Effector memory CD4-positive, alpha-beta T cell (primary cell): ENCODE results near the gene TMEM131.
"Not testable (repeated sequence)": the region's sequence is repeated elsewhere in the genome, so short reads cannot be mapped to it uniquely, and the experiment has no call there.

ENCODE experiments used
- DNase-seq, 3 donors: peaks; one replicate each; pipeline ENCODE4 v3.0.0-alpha.2; 2020
- H3K27ac ChIP-seq: 2 replicates; pipeline ENCODE4 v1.7.0; 2013; ENCODE audit warnings: mild to moderate bottlenecking, low read length, moderate library complexity; ENCODE audit not compliant: insufficient read depth, poor library complexity, severe bottlenecking
- H3K27me3 ChIP-seq: replicated peaks from 2 replicates; pipeline ENCODE4 v1.7.0; 2013; ENCODE audit warnings: mild to moderate bottlenecking, low read length; ENCODE audit not compliant: insufficient read depth, control insufficient read depth, poor library complexity, severe bottlenecking
- H3K36me3 ChIP-seq: 2 replicates; pipeline ENCODE4 v1.7.0; 2013; ENCODE audit warnings: mild to moderate bottlenecking, low read length, moderate library complexity; ENCODE audit not compliant: control insufficient read depth, insufficient read depth
- H3K4me1 ChIP-seq: 2 replicates; pipeline ENCODE4 v1.7.0; 2013; ENCODE audit warnings: low read length, mild to moderate bottlenecking; ENCODE audit not compliant: control insufficient read depth, insufficient read depth, poor library complexity, severe bottlenecking
- H3K4me3 ChIP-seq: 2 replicates; pipeline ENCODE4 v1.7.0; 2013; ENCODE audit warnings: low read length, low read depth, mild to moderate bottlenecking; ENCODE audit not compliant: insufficient read depth, poor library complexity, severe bottlenecking
- H3K9me3 ChIP-seq: 2 replicates; pipeline ENCODE4 v1.7.0; 2013; ENCODE audit warnings: mild to moderate bottlenecking, low read length, moderate library complexity; ENCODE audit not compliant: control insufficient read depth

The TMEM131 gene

GRCh38 chr2:97917668-97918067 lies 78.1 kb downstream of the TMEM131 start:
- H3K27ac ChIP-seq: not testable (repeated sequence)

GRCh38 chr2:97914691-97915213 lies 81.0 kb downstream of the TMEM131 start:
- H3K36me3 ChIP-seq: no peaks in the 10 kb centered on the region
- H3K4me1 ChIP-seq: no peaks in the 10 kb centered on the region
- no peaks in the 10 kb centered on the region for H3K27me3 ChIP-seq
- H3K27ac ChIP-seq: no peak overlapping the region
- DNase-seq: no peak
- H3K9me3 ChIP-seq: no peaks in the 10 kb centered on the region
- no peak overlapping the region for H3K4me3 ChIP-seq

More at GRCh38 chr2:97917668-97918067, 78.1 kb downstream of the TMEM131 start:
- H3K36me3 ChIP-seq, DNase-seq, H3K9me3 ChIP-seq, H3K27me3 ChIP-seq, H3K4me1 ChIP-seq, H3K4me3 ChIP-seq: not testable (repeated sequence)

- no peaks in the 10 kb centered on the region for H3K27me3 ChIP-seq
- DNase-seq: no peak
- H3K4me1 ChIP-seq: no peaks in the 10 kb centered on the region
- H3K4me3 ChIP-seq: no peak overlapping the region
- H3K27ac ChIP-seq: no peak overlapping the region
- no peaks in the 10 kb centered on the region for H3K36me3 ChIP-seq
- H3K9me3 ChIP-seq: no peaks in the 10 kb centered on the region
Observed at GRCh38 chr2:97913846-97914245, 81.9 kb downstream of the TMEM131 start.

GRCh38 chr2:97911922-97912575 lies 83.7 kb downstream of the TMEM131 start:
- Histone ChIP-seq H3K4me3 (no peak overlapping the region), H3K4me1 (no peaks in the 10 kb centered on the region), H3K36me3 (peaks cover 6% of the 10 kb centered on the region), H3K27me3 (no peaks in the 10 kb centered on the region), H3K27ac (no peak overlapping the region), H3K9me3 (no peaks in the 10 kb centered on the region)
- no peak for DNase-seq

- Histone ChIP-seq H3K27me3 (no peaks in the 10 kb centered on the region), H3K4me3 (no peak overlapping the region), H3K9me3 (no peaks in the 10 kb centered on the region), H3K36me3 (peaks cover 12% of the 10 kb centered on the region), H3K27ac (no peak overlapping the region), H3K4me1 (no peaks in the 10 kb centered on the region)
- no peak for DNase-seq
Observed at GRCh38 chr2:97911206-97911921, 84.4 kb downstream of the TMEM131 start.

- Histone ChIP-seq H3K4me1 (no peaks in the 10 kb centered on the region), H3K9me3 (no peaks in the 10 kb centered on the region), H3K27ac (no peak overlapping the region), H3K27me3 (no peaks in the 10 kb centered on the region), H3K36me3 (peaks cover 14% of the 10 kb centered on the region), H3K4me3 (no peak overlapping the region)
- no peak for DNase-seq
Observed at GRCh38 chr2:97910403-97911205, 85.1 kb downstream of the TMEM131 start.

- Histone ChIP-seq H3K4me3 (no peak overlapping the region), H3K27me3 (no peaks in the 10 kb centered on the region), H3K27ac (no peak overlapping the region), H3K4me1 (no peaks in the 10 kb centered on the region), H3K9me3 (no peaks in the 10 kb centered on the region), H3K36me3 (peaks cover 15% of the 10 kb centered on the region)
- DNase-seq: no peak
Observed at GRCh38 chr2:97908208-97908676, 87.5 kb downstream of the TMEM131 start.

- H3K4me1 ChIP-seq: no peaks in the 10 kb centered on the region
Observed at GRCh38 chr2:97907369-97908100, 88.2 kb downstream of the TMEM131 start.

GRCh38 chr2:97906307-97906706 lies 89.4 kb downstream of the TMEM131 start:
- no peaks in the 10 kb centered on the region for H3K4me1 ChIP-seq
- peaks cover 18% of the 10 kb centered on the region for H3K36me3 ChIP-seq
- no peaks in the 10 kb centered on the region for H3K9me3 ChIP-seq
- H3K4me3 ChIP-seq: no peak overlapping the region
- no peak for DNase-seq
- no peak overlapping the region for H3K27ac ChIP-seq
- H3K27me3 ChIP-seq: no peaks in the 10 kb centered on the region

More at GRCh38 chr2:97907369-97908100, 88.2 kb downstream of the TMEM131 start:
- DNase-seq: no peak
- Histone ChIP-seq H3K27ac (no peak overlapping the region), H3K4me3 (no peak overlapping the region), H3K36me3 (peaks cover 18% of the 10 kb centered on the region), H3K9me3 (no peaks in the 10 kb centered on the region), H3K27me3 (no peaks in the 10 kb centered on the region)
